ENCODE data around the gene HIC2.
"Not testable (repeated sequence)": the region's sequence is repeated elsewhere in the genome, so short reads cannot be mapped to it uniquely, and the experiment has no call there.

HIC2 gene

GRCh38 chr22:21455334-21456089, 38.3 kb downstream of the HIC2 start:
- TF ChIP-seq TSHZ2 (CRISPR knock-in tag; IDR thresholded peaks at IDR 0.05) (no peak), ZNF70 (CRISPR knock-in tag; IDR thresholded peaks at IDR 0.05) (no peak), OSR1 (CRISPR knock-in tag; IDR thresholded peaks at IDR 0.05) (no peak), CSDC2 (CRISPR knock-in tag; IDR thresholded peaks at IDR 0.05) (no peak), GLIS3 (CRISPR knock-in tag; IDR thresholded peaks at IDR 0.05) (no peak), BACH2 (CRISPR knock-in tag; IDR thresholded peaks at IDR 0.05; ENCODE audit: borderline replicate concordance) (no peak), ZFP30 (CRISPR knock-in tag; IDR thresholded peaks at IDR 0.05) (no peak), ZNF8 (CRISPR knock-in tag; IDR thresholded peaks at IDR 0.05) (no peak), SNAI2 (CRISPR knock-in tag; IDR thresholded peaks at IDR 0.05) (no peak)
- ATAC-seq, result no peak

GRCh38 chr22:21457023-21457787, 40.0 kb downstream of the HIC2 start:
- TF ChIP-seq CSDC2 (CRISPR knock-in tag; IDR thresholded peaks at IDR 0.05) (no peak), OSR1 (CRISPR knock-in tag; IDR thresholded peaks at IDR 0.05) (no peak), ESRRG (CRISPR knock-in tag; IDR thresholded peaks at IDR 0.05) (no peak), TOX (CRISPR knock-in tag; IDR thresholded peaks at IDR 0.05; ENCODE audit: borderline replicate concordance) (no peak), CSRNP3 (CRISPR knock-in tag; IDR thresholded peaks at IDR 0.05) (no peak), ARNTL (CRISPR knock-in tag; IDR thresholded peaks at IDR 0.05; ENCODE audit: borderline replicate concordance, low read depth) (no peak), BACH2 (CRISPR knock-in tag; IDR thresholded peaks at IDR 0.05; ENCODE audit: borderline replicate concordance) (no peak), GLIS3 (CRISPR knock-in tag; IDR thresholded peaks at IDR 0.05) (no peak), ZNF565 (CRISPR knock-in tag; conservative IDR thresholded peaks at IDR 0.05; ENCODE audit: low read depth) (no peak), ZFP30 (CRISPR knock-in tag; IDR thresholded peaks at IDR 0.05) (no peak), ZNF70 (CRISPR knock-in tag; IDR thresholded peaks at IDR 0.05) (no peak), ISL1 (CRISPR knock-in tag; IDR thresholded peaks at IDR 0.05) (no peak), PATZ1 (CRISPR knock-in tag; IDR thresholded peaks at IDR 0.05; ENCODE audit: borderline replicate concordance) (no peak), PPARA (CRISPR knock-in tag; IDR thresholded peaks at IDR 0.05; ENCODE audit: borderline replicate concordance) (no peak), TSHZ2 (CRISPR knock-in tag; IDR thresholded peaks at IDR 0.05) (no peak), SNAI2 (CRISPR knock-in tag; IDR thresholded peaks at IDR 0.05) (no peak)
- no peak; the same call in 2 of the 3 replicates for ATAC-seq

- peak; percentile 77 for ATAC-seq
These were observed 45.5 kb downstream of the HIC2 start for GRCh38 chr22:21462672-21463071.

GRCh38 chr22:21467337-21468193, 50.4 kb downstream of the HIC2 start, which contains the start of gene TMEM191C:
TMEM191C (plus strand) TSS chr22:21467387; CDS start chr22:21467460, 73 bp downstream.
- peak; percentile 75 for ATAC-seq

GRCh38 chr22:21468194-21469096, 51.3 kb downstream of the HIC2 start:
- ATAC-seq, result peak; percentile 93

GRCh38 chr22:21469097-21469994, 52.2 kb downstream of the HIC2 start:
- ATAC-seq, result not testable (repeated sequence)
